HL-60 (cell line): Measurements from ENCODE around the gene PITPNM3.

ENCODE experiments used
- DNase-seq, 2 experiments: peaks; one replicate each; pipeline ENCODE4 v3.0.0-alpha.2; 2010 to 2020; ENCODE audit warnings: low read depth in 1 of 2, low spot score in 1 of 2
- H3K27ac ChIP-seq: fragments of 250-450 bp; sonication (Bioruptor Pico); replicated peaks from 2 replicates; pipeline ENCODE4 v1.5.1; 2020; ENCODE audit warnings: mild to moderate bottlenecking, moderate library complexity
- H3K27me3 ChIP-seq: fragments of 250-450 bp; sonication (Bioruptor Pico); 2 replicates; pipeline ENCODE4 v1.5.1; 2021; ENCODE audit warnings: mild to moderate bottlenecking, moderate library complexity; ENCODE audit not compliant: insufficient read depth, poor library complexity, severe bottlenecking
- H3K4me3 ChIP-seq: replicated peaks from 2 replicates; pipeline ENCODE4 v1.5.1; 2011; ENCODE audit warnings: mild to moderate bottlenecking, control low read depth, low read length; ENCODE audit not compliant: insufficient read depth
- CTCF ChIP-seq: IDR thresholded peaks from one replicate; pipeline ENCODE4 v1.5.1; 2011; ENCODE audit warnings: low read length, control low read depth, inconsistent platforms; ENCODE audit not compliant: insufficient read depth
- GABPA ChIP-seq: IDR thresholded peaks from 2 replicates; pipeline ENCODE4 v1.6.1; 2012; ENCODE audit warnings: low read depth
- POLR2AphosphoS5 ChIP-seq: IDR thresholded peaks from 2 replicates; pipeline ENCODE4 v1.6.1; 2012; ENCODE audit warnings: low read depth
- SPI1 ChIP-seq: IDR thresholded peaks from 2 replicates; pipeline ENCODE4 v1.6.1; 2012; ENCODE audit warnings: low read depth, mild to moderate bottlenecking, borderline replicate concordance
- TF ChIP-seq, protein P1 (sequence below): IDR thresholded peaks from 2 replicates; pipeline ENCODE4 v1.6.1; 2012; ENCODE audit warnings: low read depth; ENCODE audit not compliant: insufficient replicate concordance

The PITPNM3 gene

GRCh38 chr17:6475411-6475810, 80.9 kb downstream of the PITPNM3 start:
- no peak for TF ChIP-seq GABPA
- TF ChIP-seq POLR2AphosphoS5: no peak
- TF ChIP-seq CTCF: no peak
- TF ChIP-seq, protein P1, sequence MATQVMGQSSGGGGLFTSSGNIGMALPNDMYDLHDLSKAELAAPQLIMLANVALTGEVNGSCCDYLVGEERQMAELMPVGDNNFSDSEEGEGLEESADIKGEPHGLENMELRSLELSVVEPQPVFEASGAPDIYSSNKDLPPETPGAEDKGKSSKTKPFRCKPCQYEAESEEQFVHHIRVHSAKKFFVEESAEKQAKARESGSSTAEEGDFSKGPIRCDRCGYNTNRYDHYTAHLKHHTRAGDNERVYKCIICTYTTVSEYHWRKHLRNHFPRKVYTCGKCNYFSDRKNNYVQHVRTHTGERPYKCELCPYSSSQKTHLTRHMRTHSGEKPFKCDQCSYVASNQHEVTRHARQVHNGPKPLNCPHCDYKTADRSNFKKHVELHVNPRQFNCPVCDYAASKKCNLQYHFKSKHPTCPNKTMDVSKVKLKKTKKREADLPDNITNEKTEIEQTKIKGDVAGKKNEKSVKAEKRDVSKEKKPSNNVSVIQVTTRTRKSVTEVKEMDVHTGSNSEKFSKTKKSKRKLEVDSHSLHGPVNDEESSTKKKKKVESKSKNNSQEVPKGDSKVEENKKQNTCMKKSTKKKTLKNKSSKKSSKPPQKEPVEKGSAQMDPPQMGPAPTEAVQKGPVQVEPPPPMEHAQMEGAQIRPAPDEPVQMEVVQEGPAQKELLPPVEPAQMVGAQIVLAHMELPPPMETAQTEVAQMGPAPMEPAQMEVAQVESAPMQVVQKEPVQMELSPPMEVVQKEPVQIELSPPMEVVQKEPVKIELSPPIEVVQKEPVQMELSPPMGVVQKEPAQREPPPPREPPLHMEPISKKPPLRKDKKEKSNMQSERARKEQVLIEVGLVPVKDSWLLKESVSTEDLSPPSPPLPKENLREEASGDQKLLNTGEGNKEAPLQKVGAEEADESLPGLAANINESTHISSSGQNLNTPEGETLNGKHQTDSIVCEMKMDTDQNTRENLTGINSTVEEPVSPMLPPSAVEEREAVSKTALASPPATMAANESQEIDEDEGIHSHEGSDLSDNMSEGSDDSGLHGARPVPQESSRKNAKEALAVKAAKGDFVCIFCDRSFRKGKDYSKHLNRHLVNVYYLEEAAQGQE: no peak
- Histone ChIP-seq H3K27ac (no peak overlapping the region), H3K4me3 (no peak overlapping the region), H3K27me3 (no peaks in the 10 kb centered on the region)
- no peak for DNase-seq

GRCh38 chr17:6474906-6475305, 81.4 kb downstream of the PITPNM3 start:
- Histone ChIP-seq H3K27me3 (no peaks in the 10 kb centered on the region), H3K27ac (no peak overlapping the region), H3K4me3 (no peak overlapping the region)
- no peak for DNase-seq
- TF ChIP-seq POLR2AphosphoS5 (no peak), CTCF (no peak), GABPA (no peak), SPI1 (no peak)
- TF ChIP-seq, protein P1: no peak

DNA sequence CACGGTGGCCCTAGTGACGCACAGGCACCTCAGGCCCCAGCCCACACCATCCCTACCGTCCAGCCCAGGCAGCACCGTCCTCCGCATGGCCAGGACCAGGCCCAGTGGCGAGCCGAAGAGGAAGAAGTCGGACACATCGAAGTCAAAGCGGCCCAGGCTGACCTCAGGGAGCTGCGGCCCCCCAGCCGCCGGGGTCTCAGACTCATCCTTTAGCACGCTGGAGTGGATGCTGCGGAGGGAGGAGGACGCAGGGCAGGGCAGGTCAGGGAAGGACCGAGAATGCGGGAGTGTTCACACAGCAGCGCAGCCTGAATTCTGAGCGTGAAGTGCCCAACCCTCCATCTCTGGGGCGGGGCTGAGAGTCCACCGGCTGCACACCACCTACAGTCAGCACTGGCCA, 82.0 kb downstream of the PITPNM3 start:
- no peak for TF ChIP-seq POLR2AphosphoS5
- no peak for TF ChIP-seq SPI1
- no peak for TF ChIP-seq GABPA
- TF ChIP-seq, protein P1: no peak
- no peak for TF ChIP-seq CTCF
- Histone ChIP-seq H3K27me3 (no peaks in the 10 kb centered on the region), H3K27ac (no peak overlapping the region), H3K4me3 (no peak overlapping the region)
- DNase-seq: no peak
